ENCODE data around the gene GABRA4.

GRCh38 chr4:46954643-46955042, 38.7 kb downstream of the GABRA4 start:
- no peak for TF ChIP-seq CTCF (IDR thresholded peaks at IDR 0.05)
- TF ChIP-seq POLR2A (IDR thresholded peaks at IDR 0.05), result no peak
